HEK293T (cell line): ENCODE results near the gene CDH3.

ENCODE experiments used
- CTCF ChIA-PET: fragments of 350-600 bp; formaldehyde crosslinking; extraction: SDS; loops from one replicate; lab custom pipeline; 2021; ENCODE audit warnings: antibody characterized with exemption, inconsistent platforms; lab: Yijun Ruan, JAX
- POLR2A ChIA-PET: fragments of 350-600 bp; formaldehyde crosslinking; extraction: SDS; loops from one replicate; lab custom pipeline; 2020; ENCODE audit warnings: antibody characterized with exemption, inconsistent platforms; lab: Yijun Ruan, JAX
- DNase-seq: peaks from one replicate; pipeline ENCODE4 v3.0.0; 2012; ENCODE audit warnings: mixed read lengths; ENCODE audit errors: extremely low spot score
- ARNT ChIP-seq: fragments of 450-650 bp; IDR thresholded peaks from 2 replicates; pipeline ENCODE4 v1.6.1; 2017; ENCODE audit warnings: mild to moderate bottlenecking
- BHLHE40 ChIP-seq: fragments of 450-650 bp; IDR thresholded peaks from 2 replicates; pipeline ENCODE4 v1.6.1; 2016; ENCODE audit warnings: mild to moderate bottlenecking, moderate library complexity, borderline replicate concordance
- CTBP1 ChIP-seq: fragments of 450-650 bp; IDR thresholded peaks from 2 replicates; pipeline ENCODE4 v1.6.1; 2016; ENCODE audit warnings: borderline replicate concordance
- ELF4 ChIP-seq: fragments of 450-650 bp; IDR thresholded peaks from 2 replicates; pipeline ENCODE4 v1.6.1; 2017; ENCODE audit warnings: antibody characterized with exemption
- FOXA1 ChIP-seq: fragments of 450-650 bp; IDR thresholded peaks from 2 replicates; pipeline ENCODE4 v1.6.1; 2016; ENCODE audit warnings: mild to moderate bottlenecking
- FOXK2 ChIP-seq: fragments of 450-650 bp; IDR thresholded peaks from 2 replicates; pipeline ENCODE4 v1.6.1; 2016; ENCODE audit warnings: mild to moderate bottlenecking
- FOXM1 ChIP-seq: fragments of 450-650 bp; IDR thresholded peaks from 2 replicates; pipeline ENCODE4 v1.6.1; 2017; ENCODE audit warnings: mild to moderate bottlenecking, borderline replicate concordance
- HDGF ChIP-seq: fragments of 450-650 bp; IDR thresholded peaks from 2 replicates; pipeline ENCODE4 v1.6.1; 2017; ENCODE audit warnings: antibody characterized with exemption, borderline replicate concordance
- L3MBTL2 ChIP-seq: fragments of 450-650 bp; conservative IDR thresholded peaks from 2 replicates; pipeline ENCODE4 v1.6.1; 2016; ENCODE audit warnings: mild to moderate bottlenecking
- LEF1 ChIP-seq: fragments of 450-650 bp; IDR thresholded peaks from 2 replicates; pipeline ENCODE4 v1.6.1; 2017; ENCODE audit warnings: mild to moderate bottlenecking, borderline replicate concordance
- NFRKB ChIP-seq: fragments of 450-650 bp; IDR thresholded peaks from 2 replicates; pipeline ENCODE4 v1.6.1; 2016; ENCODE audit warnings: mild to moderate bottlenecking, moderate library complexity
- PKNOX1 ChIP-seq: fragments of 450-650 bp; IDR thresholded peaks from 2 replicates; pipeline ENCODE4 v1.6.1; 2016
- SP1 ChIP-seq: fragments of 450-650 bp; IDR thresholded peaks from 2 replicates; pipeline ENCODE4 v1.6.1; 2017
- SUZ12 ChIP-seq: fragments of 450-650 bp; IDR thresholded peaks from 2 replicates; pipeline ENCODE4 v1.6.1; 2016; ENCODE audit warnings: mild to moderate bottlenecking
- TARDBP ChIP-seq: fragments of 450-650 bp; IDR thresholded peaks from 2 replicates; pipeline ENCODE4 v1.6.1; 2016
- ZNF384 ChIP-seq: fragments of 450-650 bp; IDR thresholded peaks from 2 replicates; pipeline ENCODE4 v1.6.1; 2016

Gene CDH3

GRCh38 chr16:68676113-68676860 lies 31.2 kb downstream of the CDH3 start:
- DNase-seq, result no peak
- ChIA-PET CTCF (no interaction called here), POLR2A (no interaction called here)
- TF ChIP-seq FOXK2, result no peak
- TF ChIP-seq SP1, result no peak
- TF ChIP-seq CTBP1, result no peak
- TF ChIP-seq HDGF, result no peak
- no peak for TF ChIP-seq ZNF384

GRCh38 chr16:68681038-68681437 lies 35.9 kb downstream of the CDH3 start:
- TF ChIP-seq FOXM1, result no peak
- TF ChIP-seq FOXK2, result no peak
- no peak for TF ChIP-seq ARNT
- TF ChIP-seq FOXA1, result no peak
- TF ChIP-seq CTBP1, result no peak
- no peak for TF ChIP-seq HDGF
- no peak for TF ChIP-seq NFRKB
- no peak for TF ChIP-seq L3MBTL2
- TF ChIP-seq BHLHE40, result no peak
- CTCF ChIA-PET, result no interaction called here
- POLR2A ChIA-PET, result no interaction called here
- no peak for DNase-seq

GRCh38 chr16:68685685-68686478 lies 40.8 kb downstream of the CDH3 start:
- TF ChIP-seq L3MBTL2 (no peak), SUZ12 (no peak), TARDBP (no peak), HDGF (no peak), SP1 (no peak), LEF1 (no peak), PKNOX1 (no peak), CTBP1 (no peak), ARNT (no peak), FOXA1 (no peak), ZNF384 (no peak), NFRKB (no peak)
- no peak for DNase-seq
- POLR2A ChIA-PET, result no interaction called here
- CTCF ChIA-PET, result no interaction called here

GRCh38 chr16:68686905-68687304 lies 41.8 kb downstream of the CDH3 start:
- no peak for DNase-seq
- POLR2A ChIA-PET, result no interaction called here
- CTCF ChIA-PET, result interaction anchor here (0.6 kb wide), 1 partner anchor 67 kb away, joined by 3 read pairs; no protein-coding TSS in a partner anchor
- peak; percentile 35; the same call in 1 of the 2 replicates for TF ChIP-seq PKNOX1
- no peak for TF ChIP-seq L3MBTL2

- POLR2A ChIA-PET, result no interaction called here
- no peak for DNase-seq
- TF ChIP-seq SP1, result no peak
- no peak for TF ChIP-seq TARDBP
- CTCF ChIA-PET, result interaction anchor here (1.2 kb wide), 1 partner anchor 99 kb away, joined by 5 read pairs; no protein-coding TSS in a partner anchor
Measured at GRCh38 chr16:68689921-68690320, 44.8 kb downstream of the CDH3 start.

GRCh38 chr16:68695575-68695974 lies 50.5 kb downstream of the CDH3 start:
- ChIA-PET POLR2A (no interaction called here), CTCF (no interaction called here)
- no peak for DNase-seq
- no peak for TF ChIP-seq ELF4
- no peak for TF ChIP-seq ARNT
- TF ChIP-seq HDGF, result no peak
- no peak for TF ChIP-seq LEF1
- TF ChIP-seq FOXK2, result no peak

GRCh38 chr16:68696514-68696913 lies 51.4 kb downstream of the CDH3 start:
- TF ChIP-seq FOXK2, result no peak
- TF ChIP-seq FOXA1, result no peak
- TF ChIP-seq LEF1, result no peak
- TF ChIP-seq SP1, result no peak
- no peak for TF ChIP-seq CTBP1
- no peak for TF ChIP-seq ELF4
- no peak for TF ChIP-seq ZNF384
- TF ChIP-seq BHLHE40, result no peak
- no peak for TF ChIP-seq L3MBTL2
- TF ChIP-seq ARNT, result no peak
- no peak for TF ChIP-seq TARDBP
- TF ChIP-seq FOXM1, result no peak
- TF ChIP-seq NFRKB, result no peak
- TF ChIP-seq PKNOX1, result no peak
- POLR2A ChIA-PET, result no interaction called here
- CTCF ChIA-PET, result no interaction called here
- DNase-seq, result no peak
